ENCODE measurements around the gene PEPD. TPM values are rescaled to one million over a fixed set of nuclear protein-coding genes. Genes with fewer than 3 reads are reported as not detected.

The PEPD gene
- total and polyA plus RNA-seq, 4 donors: 37.3 to 211 (median 117) TPM

- TF ChIP-seq CTCF (IDR thresholded peaks at IDR 0.05; ENCODE audit: low read depth, low read length, missing input control) (no peak), FOXA1 (IDR thresholded peaks at IDR 0.05) (no peak)
- TF ChIP-seq, protein P1, sequence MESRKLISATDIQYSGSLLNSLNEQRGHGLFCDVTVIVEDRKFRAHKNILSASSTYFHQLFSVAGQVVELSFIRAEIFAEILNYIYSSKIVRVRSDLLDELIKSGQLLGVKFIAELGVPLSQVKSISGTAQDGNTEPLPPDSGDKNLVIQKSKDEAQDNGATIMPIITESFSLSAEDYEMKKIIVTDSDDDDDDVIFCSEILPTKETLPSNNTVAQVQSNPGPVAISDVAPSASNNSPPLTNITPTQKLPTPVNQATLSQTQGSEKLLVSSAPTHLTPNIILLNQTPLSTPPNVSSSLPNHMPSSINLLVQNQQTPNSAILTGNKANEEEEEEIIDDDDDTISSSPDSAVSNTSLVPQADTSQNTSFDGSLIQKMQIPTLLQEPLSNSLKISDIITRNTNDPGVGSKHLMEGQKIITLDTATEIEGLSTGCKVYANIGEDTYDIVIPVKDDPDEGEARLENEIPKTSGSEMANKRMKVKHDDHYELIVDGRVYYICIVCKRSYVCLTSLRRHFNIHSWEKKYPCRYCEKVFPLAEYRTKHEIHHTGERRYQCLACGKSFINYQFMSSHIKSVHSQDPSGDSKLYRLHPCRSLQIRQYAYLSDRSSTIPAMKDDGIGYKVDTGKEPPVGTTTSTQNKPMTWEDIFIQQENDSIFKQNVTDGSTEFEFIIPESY (IDR thresholded peaks at IDR 0.05): no peak
These were observed 86.5 kb downstream of the PEPD start (continued) for GRCh38 chr19:33434886-33435705.

DNA sequence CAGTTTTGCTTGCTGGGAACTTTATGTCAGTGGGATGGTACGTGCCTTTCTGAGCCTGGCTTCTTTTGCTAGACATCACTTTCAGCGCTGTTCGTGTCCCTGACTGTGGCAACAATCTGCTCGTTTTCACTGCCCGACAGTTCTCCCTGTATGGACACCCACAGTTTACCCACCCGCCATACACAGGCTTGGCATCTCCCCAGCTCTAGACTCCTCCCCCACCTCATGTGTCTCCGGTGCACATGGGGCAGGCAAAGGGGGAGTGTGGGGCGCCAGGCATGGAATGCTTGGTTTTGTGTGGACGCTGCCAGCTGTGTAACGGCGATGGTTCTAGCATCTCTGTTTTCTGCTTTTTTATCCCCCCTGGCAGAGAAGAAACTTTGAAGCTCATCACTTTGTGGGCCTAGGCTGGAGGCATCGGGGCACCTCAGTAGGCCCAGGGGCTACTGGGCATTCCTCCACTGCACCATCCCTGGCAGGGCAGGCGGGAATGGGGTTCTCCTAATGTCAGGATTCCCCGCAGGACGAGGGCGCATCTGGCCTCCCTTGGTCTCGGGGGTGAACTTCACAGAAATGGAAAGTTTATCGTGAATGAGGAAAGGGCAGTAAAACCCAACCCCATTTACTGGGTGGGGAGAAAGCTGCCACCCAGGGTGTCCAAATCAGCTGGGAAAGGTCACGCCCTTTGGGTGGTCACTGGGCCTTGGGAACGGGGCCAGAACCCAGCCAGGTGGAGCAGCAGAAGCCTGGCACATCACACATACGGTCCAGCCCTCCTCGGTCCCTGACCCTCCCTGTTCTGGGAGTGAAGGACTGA lies 87.3 kb downstream of the PEPD start:
- Histone ChIP-seq H3K27ac (ENCODE audit: low read depth in 1 of 2, low read length in 2 of 2) (no peak overlapping the region), H3K9ac (ENCODE audit: low read depth in 1 of 2, low read length in 2 of 2) (no peak overlapping the region), H3K4me3 (ENCODE audit: low read depth in 1 of 3, low read length in 3 of 3) (no peak overlapping the region), H3K9me3 (ENCODE audit: control insufficient read depth in 4 of 4, low read length in 3 of 4) (no peaks in the 10 kb centered on the region), H3K36me3 (ENCODE audit: control insufficient read depth in 4 of 4, insufficient read depth in 3 of 4, low read depth in 1 of 4, low read length in 3 of 4) (peaks cover 0 to 6% (median 0%) of the 10 kb centered on the region in 4 donors), H3K4me1 (ENCODE audit: control insufficient read depth in 4 of 4, insufficient read depth in 4 of 4, low read length in 3 of 4) (peaks cover 3 to 31% (median 19%) of the 10 kb centered on the region in 4 donors), H3K27me3 (ENCODE audit: control insufficient read depth in 4 of 4, insufficient read depth in 4 of 4, low read length in 3 of 4) (no peaks in the 10 kb centered on the region)
- DNase-seq (ENCODE audit: low spot score): no peak
- WGBS: 90% methylated on average over 22 of the region's 22 CpGs
- TF ChIP-seq YY1 (IDR thresholded peaks at IDR 0.05) (no peak), HNF4A (conservative IDR thresholded peaks at IDR 0.05) (no peak), RAD21 (IDR thresholded peaks at IDR 0.05) (no peak), FOXA1 (IDR thresholded peaks at IDR 0.05) (no peak), JUND (IDR thresholded peaks at IDR 0.05) (no peak), FOXA2 (IDR thresholded peaks at IDR 0.05) (no peak), RXRA (IDR thresholded peaks at IDR 0.05) (no peak), HNF4G (IDR thresholded peaks at IDR 0.05) (no peak), TAF1 (conservative IDR thresholded peaks at IDR 0.05) (no peak), CTCF (IDR thresholded peaks at IDR 0.05; ENCODE audit: low read depth, low read length, missing input control) (no peak)
- TF ChIP-seq, protein P1 (IDR thresholded peaks at IDR 0.05): no peak
- TF ChIP-seq, protein P2, sequence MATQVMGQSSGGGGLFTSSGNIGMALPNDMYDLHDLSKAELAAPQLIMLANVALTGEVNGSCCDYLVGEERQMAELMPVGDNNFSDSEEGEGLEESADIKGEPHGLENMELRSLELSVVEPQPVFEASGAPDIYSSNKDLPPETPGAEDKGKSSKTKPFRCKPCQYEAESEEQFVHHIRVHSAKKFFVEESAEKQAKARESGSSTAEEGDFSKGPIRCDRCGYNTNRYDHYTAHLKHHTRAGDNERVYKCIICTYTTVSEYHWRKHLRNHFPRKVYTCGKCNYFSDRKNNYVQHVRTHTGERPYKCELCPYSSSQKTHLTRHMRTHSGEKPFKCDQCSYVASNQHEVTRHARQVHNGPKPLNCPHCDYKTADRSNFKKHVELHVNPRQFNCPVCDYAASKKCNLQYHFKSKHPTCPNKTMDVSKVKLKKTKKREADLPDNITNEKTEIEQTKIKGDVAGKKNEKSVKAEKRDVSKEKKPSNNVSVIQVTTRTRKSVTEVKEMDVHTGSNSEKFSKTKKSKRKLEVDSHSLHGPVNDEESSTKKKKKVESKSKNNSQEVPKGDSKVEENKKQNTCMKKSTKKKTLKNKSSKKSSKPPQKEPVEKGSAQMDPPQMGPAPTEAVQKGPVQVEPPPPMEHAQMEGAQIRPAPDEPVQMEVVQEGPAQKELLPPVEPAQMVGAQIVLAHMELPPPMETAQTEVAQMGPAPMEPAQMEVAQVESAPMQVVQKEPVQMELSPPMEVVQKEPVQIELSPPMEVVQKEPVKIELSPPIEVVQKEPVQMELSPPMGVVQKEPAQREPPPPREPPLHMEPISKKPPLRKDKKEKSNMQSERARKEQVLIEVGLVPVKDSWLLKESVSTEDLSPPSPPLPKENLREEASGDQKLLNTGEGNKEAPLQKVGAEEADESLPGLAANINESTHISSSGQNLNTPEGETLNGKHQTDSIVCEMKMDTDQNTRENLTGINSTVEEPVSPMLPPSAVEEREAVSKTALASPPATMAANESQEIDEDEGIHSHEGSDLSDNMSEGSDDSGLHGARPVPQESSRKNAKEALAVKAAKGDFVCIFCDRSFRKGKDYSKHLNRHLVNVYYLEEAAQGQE (IDR thresholded peaks at IDR 0.05): no peak
- TF ChIP-seq, protein P3, sequence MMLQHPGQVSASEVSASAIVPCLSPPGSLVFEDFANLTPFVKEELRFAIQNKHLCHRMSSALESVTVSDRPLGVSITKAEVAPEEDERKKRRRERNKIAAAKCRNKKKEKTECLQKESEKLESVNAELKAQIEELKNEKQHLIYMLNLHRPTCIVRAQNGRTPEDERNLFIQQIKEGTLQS (IDR thresholded peaks at IDR 0.05): no peak

All from liver (tissue), 9 donors.